ENCODE measurements around the gene SNX18.
"Not testable (repeated sequence)": the region's sequence is repeated elsewhere in the genome, so short reads cannot be mapped to it uniquely, and the experiment has no call there.

The SNX18 gene

GRCh38 chr5:54517512-54518145, at the start of gene SNX18:
SNX18 (plus strand) TSS chr5:54517759; CDS start chr5:54517953, 194 bp downstream.
- peak; percentile 92 for DNase-seq (ENCODE audit: low spot score)

GRCh38 chr5:54469622-54470021, 47.9 kb upstream of the SNX18 start:
- DNase-seq (ENCODE audit: low spot score) = peak; percentile 50

DNA sequence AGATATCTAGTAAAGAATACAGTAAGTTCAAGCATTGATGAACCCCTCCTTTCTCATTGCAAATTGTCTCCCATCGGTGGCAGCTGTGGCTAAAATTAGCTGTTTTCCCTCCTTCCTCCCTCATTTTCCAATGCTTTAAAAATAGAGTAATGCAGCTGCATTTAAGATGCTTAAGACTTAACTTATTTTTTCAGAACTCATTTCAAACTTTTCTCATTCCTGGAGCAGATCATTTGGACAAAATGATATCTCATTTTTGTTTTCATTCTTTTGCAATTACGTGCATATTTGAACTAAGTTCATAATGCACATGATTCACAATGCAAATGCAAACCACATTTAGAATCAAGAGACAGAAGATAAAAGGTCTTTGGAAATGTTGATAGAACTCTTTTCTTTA, 47.4 kb upstream of the SNX18 start:
- no peak for DNase-seq (ENCODE audit: low spot score)

- DNase-seq (ENCODE audit: low spot score) = no peak
These were observed 46.9 kb upstream of the SNX18 start for GRCh38 chr5:54470677-54471076.

- DNase-seq (ENCODE audit: low spot score) = no peak
These were observed 46.2 kb upstream of the SNX18 start for GRCh38 chr5:54471398-54471797.

GRCh38 chr5:54476682-54477081, 40.9 kb upstream of the SNX18 start:
- DNase-seq (ENCODE audit: low spot score) = no peak

DNA sequence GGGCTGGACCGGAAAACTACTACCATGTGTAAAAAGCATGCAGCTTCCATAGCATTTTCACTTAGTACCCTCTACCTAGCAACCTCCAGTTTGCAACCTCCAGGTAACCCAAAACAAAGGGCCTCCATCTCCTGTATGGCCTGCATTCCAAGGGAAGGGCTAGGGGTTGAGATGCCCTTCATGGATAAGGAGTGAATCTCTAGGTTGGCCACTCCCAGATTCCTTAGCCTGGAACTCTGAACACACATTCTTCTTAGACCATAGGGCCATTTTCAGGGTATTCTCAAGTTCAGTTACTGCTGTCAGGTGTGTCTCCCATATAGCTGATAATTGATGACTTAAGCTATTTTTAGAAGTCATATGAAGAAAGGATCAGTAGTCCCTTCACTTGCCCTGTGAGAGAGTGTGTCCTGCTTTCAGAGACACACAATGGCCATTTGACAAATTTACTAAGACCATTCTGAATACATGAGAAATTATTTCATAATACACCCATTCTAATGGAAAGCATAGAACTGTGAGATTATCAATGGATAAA, 39.5 kb upstream of the SNX18 start:
- no peak for DNase-seq (ENCODE audit: low spot score)

- no peak for DNase-seq (ENCODE audit: low spot score)
These were observed 37.3 kb upstream of the SNX18 start for GRCh38 chr5:54480296-54480695.

- no peak for DNase-seq (ENCODE audit: low spot score)
These were observed 33.2 kb upstream of the SNX18 start for GRCh38 chr5:54484219-54484894.

- not testable (repeated sequence) for DNase-seq (ENCODE audit: low spot score)
These were observed 31.9 kb upstream of the SNX18 start for GRCh38 chr5:54485659-54486058.

DNA sequence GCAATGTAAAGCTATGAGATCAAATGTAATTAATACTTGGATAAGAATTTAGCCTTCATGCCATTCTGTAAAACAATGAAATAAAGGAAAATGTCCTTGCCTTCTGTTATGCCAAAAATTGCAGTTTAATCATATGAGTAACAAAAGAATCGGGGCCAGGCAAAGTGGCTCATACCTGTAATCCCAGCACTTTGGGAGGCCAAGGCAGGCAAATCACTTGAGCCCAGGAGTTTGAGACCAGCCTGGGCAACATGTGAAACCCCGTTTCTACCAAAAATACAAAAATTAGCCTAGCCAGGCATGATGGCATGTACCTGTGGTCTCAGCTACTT, 27.9 kb upstream of the SNX18 start:
- DNase-seq (ENCODE audit: low spot score) = not testable (repeated sequence)

DNA sequence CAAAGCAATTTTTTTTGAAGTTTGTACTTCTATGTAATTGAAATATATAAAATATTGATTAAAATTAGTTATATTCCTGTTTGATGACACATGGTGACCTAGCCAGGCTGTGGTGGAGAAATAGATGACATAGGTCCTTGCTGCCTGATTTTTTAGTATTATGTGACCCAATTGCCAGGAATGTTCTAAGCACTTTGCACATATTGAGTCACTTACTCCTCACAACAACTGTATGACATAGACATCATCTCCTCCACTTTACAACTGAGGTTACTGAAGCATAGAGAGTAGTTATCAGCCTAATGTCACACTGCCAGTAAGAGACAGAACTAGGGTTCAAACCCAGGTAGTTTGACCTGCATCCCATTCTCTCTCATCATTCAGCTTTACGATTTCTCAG, 26.2 kb upstream of the SNX18 start:
- no peak for DNase-seq (ENCODE audit: low spot score)

GRCh38 chr5:54492178-54492577, 25.4 kb upstream of the SNX18 start:
- no peak for DNase-seq (ENCODE audit: low spot score)

GRCh38 chr5:54495027-54495426, 22.5 kb upstream of the SNX18 start:
- no peak for DNase-seq (ENCODE audit: low spot score)

DNA sequence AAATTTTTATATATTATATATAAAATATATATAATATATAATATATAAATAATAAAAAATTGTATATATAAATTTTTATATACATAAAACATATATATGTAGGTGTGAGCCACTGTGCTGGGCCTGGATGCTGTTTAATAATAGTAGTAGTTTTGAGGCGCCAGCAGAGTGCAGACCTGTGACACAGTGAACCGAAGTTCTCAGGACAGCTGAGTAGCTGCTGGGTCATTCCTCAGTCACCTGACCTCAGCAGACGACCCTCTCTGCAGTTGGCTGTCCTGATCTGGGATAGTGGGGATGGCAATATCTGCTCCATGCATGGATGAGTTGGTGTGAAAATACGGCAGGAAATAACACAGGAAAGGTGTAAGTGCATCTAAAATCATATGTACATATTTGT, 3.3 kb upstream of the SNX18 start:
- DNase-seq (ENCODE audit: low spot score) = no peak

DNA sequence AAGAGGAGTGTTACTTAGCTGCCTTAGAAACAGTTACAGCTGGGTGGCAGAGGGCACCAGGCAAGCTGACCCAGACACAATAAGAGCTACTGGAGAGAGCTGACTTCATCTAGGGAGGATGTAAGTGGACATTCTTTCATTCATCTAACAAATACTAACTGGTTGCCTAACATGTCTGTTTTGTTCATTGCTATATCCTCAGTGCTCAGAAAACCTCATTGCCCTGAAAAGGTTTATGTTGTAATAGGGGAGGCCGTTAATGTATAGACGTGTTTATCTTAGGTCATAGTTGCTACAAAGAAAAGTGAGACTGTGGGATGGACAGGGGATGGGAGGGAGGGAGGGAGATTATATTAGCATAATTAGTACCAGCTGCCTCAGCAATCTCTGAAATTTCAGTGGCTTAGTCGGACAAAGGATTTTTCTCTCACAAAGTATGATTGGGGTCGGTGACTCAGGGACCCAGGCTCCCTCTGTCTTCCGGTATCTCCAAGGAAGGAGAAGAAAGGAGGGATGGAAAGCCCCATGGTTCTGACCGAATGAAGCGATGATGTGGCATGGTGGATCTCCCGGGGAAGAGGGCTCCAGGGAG, 2.6 kb upstream of the SNX18 start:
- DNase-seq (ENCODE audit: low spot score) = no peak

DNA sequence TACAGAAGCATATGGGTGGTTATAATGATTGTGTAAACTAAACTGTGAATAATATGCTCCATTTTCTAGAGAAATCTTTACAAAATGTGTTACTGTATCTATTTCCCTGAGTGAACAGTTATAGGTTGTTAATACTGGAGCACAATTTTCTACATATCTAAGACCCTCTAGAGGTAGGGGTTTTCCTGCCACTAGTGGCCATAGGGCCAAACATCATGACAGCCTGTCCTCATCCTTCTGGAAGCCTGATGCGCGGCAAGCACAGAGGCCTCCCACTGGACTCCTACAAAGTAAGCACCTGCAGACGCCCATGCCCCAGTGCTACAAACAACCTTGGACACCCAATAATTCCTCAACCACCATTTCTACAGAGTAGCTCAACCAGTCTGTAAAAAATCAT, 1.9 kb upstream of the SNX18 start:
- no peak for DNase-seq (ENCODE audit: low spot score)

GRCh38 chr5:54516051-54516655, 1.4 kb upstream of the SNX18 start:
- DNase-seq (ENCODE audit: low spot score) = no peak

DNA sequence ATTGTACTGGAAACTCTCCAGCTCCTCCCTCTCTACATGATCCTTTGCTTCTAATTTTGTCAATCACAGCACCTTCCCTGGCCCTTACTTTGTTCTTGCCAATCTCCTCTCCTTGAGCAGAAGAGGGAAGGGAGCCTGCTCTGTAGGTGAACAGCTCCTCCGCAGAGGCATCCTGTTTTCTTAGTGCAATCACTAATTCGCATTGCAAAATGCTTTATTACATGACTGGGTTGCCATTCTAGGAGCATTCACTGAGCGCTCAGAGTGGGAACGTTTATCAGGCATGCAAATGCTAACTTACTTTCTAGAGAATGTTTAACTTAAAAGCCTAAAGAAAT, 416 bp upstream of the SNX18 start:
- DNase-seq (ENCODE audit: low spot score) = peak; percentile 57

DNA sequence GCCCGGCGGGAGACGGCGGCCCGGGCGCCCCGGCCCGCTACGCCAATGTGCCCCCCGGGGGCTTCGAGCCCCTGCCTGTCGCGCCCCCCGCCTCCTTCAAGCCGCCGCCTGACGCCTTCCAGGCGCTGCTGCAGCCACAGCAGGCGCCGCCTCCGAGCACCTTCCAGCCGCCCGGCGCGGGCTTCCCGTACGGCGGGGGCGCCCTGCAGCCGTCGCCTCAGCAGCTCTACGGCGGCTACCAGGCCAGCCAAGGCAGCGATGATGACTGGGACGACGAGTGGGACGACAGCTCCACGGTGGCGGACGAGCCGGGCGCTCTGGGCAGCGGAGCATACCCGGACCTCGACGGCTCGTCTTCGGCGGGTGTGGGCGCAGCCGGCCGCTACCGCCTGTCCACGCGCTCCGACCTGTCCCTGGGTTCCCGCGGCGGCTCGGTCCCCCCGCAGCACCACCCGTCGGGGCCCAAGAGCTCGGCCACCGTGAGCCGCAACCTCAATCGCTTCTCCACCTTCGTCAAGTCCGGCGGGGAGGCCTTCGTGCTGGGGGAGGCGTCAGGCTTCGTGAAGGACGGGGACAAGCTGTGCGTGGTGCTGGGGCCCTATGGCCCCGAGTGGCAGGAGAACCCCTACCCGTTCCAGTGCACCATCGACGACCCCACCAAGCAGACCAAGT, 723 bp downstream of the SNX18 start:
- no peak for DNase-seq (ENCODE audit: low spot score)

DNA sequence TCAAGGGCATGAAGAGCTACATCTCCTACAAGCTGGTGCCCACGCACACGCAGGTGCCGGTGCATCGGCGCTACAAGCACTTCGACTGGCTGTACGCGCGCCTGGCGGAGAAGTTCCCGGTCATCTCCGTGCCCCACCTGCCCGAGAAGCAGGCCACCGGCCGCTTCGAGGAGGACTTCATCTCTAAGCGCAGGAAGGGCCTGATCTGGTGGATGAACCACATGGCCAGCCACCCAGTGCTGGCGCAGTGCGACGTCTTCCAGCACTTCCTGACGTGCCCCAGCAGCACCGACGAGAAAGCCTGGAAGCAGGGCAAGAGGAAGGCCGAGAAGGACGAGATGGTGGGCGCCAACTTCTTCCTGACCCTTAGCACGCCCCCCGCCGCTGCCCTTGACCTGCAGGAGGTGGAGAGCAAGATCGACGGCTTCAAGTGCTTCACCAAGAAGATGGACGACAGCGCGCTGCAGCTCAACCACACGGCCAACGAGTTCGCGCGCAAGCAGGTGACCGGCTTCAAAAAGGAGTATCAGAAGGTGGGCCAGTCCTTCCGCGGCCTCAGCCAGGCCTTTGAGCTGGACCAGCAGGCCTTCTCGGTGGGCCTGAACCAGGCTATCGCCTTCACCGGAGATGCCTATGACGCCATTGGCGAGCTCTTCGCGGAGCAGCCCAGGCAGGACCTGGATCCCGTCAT, 1.4 kb downstream of the SNX18 start:
- no peak for DNase-seq (ENCODE audit: low spot score)

GRCh38 chr5:54519509-54519876, 1.9 kb downstream of the SNX18 start:
- no peak for DNase-seq (ENCODE audit: low spot score)

All from Ammon's horn (tissue), 1 donor.